ENCODE data around the gene RPL39L.
"Not testable (repeated sequence)": the region's sequence is repeated elsewhere in the genome, so short reads cannot be mapped to it uniquely, and the experiment has no call there.

The RPL39L gene

DNA sequence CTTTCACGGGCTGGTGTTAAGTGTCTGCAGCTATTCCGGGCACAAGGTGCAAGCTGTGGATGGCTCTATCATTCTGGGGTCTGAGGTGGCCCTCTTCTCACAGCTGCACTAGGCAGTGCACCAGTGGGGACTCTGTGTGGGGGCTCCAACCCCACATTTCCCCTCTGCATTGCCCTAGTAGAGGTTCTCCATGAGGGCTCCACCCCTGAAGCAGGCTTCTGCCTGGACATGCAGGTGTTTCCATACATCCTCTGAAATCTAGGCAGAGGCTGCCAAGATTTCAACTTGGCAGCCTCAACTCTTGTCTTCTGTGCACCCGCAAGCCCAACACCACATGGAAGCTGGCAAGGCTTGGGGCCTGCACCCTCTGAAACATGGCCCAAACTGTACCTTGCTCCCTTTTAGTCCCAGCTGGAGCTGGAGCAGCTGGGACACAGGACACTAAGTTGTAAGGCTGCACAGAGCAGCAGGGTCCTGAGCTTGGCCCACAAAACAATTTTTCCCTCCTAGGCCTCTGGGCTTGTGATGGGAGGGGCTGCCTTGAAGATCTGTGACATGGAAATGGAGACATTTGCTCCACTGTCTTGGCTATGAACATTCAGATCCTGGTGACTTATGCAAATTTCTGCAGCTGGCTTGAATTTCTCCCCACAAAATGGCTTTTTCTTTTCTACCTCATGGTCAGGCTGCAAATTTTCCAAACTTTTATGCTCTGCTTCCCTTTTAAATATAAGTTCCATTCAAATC is 6.0 kb upstream of the RPL39L start:
- no peak for DNase-seq (ENCODE audit: low read depth)
- H3K4me3 ChIP-seq (ENCODE audit: low read depth, low read length) = no peak overlapping the region

GRCh38 chr3:187139895-187140253 is 578 bp upstream of the RPL39L start:
- H3K4me3 ChIP-seq (ENCODE audit: low read depth, low read length) = peak overlapping the region; percentile 68
- DNase-seq (ENCODE audit: low read depth) = no peak

DNA sequence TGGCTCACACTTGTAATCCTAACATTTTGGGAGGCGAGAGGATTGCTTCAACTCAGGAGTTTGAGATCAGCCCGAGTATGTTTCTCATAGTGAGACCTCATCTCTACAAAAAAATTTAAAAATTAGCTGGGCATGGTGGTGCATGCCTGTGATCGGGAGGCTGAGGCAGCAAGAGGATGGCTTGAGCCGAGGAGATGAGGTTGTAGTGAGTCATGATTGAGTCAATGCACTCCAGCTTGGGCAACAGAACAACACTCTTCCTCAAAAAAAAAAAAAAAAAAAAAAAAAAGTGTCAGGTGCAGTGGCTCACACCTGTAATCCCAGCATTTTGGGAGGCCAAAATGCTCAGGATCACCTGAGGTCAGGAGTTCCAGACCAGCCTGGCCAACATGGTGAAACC is 2.4 kb downstream of the RPL39L start:
- DNase-seq (ENCODE audit: low read depth) = peak; percentile 8
- no peak overlapping the region for H3K4me3 ChIP-seq (ENCODE audit: low read depth, low read length)

DNA sequence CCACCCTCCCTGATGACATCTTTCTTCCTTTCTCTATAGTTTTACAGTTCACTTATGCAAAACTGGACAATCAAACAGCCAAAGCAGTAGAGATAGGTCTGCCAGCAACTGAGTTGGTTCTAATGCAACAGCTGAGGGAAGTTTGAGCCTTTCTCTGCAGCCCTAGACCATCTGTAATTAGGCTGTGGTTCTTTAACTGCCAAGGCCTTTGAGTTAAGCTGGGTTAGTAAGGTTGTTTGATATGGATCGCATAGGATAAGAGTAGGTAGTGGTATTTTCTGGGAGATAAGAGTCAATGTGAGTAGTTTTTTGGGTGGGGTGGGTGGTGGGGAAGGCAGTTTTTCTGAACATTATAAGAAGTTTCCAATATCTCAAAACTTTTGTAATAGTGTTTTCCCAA is 3.0 kb downstream of the RPL39L start:
- no peak for DNase-seq (ENCODE audit: low read depth)

DNA sequence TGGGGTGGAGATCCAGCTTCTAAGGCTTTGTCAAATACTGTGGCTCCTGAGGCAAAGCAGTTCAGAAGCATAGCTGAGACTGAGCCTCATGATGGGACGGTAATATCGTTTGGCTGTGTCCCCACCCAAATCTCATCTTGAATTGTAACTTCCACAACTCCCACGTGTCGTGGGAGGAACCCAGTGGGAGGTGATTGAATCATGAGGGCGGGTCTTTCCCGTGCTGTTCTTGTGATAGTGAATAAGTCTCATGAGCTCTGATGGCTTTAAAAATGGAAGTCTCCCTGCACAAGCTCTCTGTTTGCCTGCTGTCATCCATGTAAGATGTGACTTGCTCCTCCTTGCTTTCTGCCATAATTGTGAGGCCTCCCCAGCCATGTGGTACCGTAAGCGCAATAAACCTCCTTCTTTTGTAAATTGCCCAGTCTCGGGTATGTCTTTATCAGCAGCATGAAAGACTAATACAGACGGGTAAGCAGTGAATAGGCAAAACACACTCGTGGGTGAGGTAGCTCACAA is 4.1 kb downstream of the RPL39L start:
- not testable (repeated sequence) for H3K4me3 ChIP-seq (ENCODE audit: low read depth, low read length); DNase-seq (ENCODE audit: low read depth)

More for the DNA sequence above, 3.0 kb downstream of the RPL39L start:
- H3K4me3 ChIP-seq (ENCODE audit: low read depth, low read length) = no peak overlapping the region

DNA sequence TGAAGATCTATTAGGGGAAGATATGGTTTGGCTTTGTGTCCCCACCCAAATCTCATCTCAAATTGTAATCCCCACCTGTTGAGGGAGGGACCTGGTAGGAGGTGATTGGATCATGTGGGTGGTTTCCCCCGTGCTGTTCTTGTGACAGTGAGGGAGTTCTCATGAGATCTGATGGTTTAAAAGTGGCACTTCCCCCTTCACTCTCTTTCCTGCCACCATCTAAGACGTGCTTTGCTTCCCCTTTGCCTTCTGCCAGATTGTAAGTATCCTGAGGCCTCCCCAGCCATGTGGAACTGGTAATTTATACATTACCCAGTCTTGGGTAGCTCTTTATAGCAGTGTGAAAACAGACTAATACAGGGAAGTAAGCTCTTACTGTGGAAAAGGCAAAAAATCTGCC is 6.1 kb downstream of the RPL39L start:
- DNase-seq (ENCODE audit: low read depth); H3K4me3 ChIP-seq (ENCODE audit: low read depth, low read length): not testable (repeated sequence)

GRCh38 chr3:187132666-187133065 is 6.6 kb downstream of the RPL39L start:
- H3K4me3 ChIP-seq (ENCODE audit: low read depth, low read length) = no peak overlapping the region
- no peak for DNase-seq (ENCODE audit: low read depth)

- no peak for DNase-seq (ENCODE audit: low read depth)
These were observed 7.3 kb downstream of the RPL39L start for GRCh38 chr3:187131981-187132380.

GRCh38 chr3:187130346-187131066 is 8.8 kb downstream of the RPL39L start:
- H3K4me3 ChIP-seq (ENCODE audit: low read depth, low read length) = no peak overlapping the region
- peak; percentile 14 for DNase-seq (ENCODE audit: low read depth)

More at GRCh38 chr3:187131981-187132380, 7.3 kb downstream of the RPL39L start:
- no peak overlapping the region for H3K4me3 ChIP-seq (ENCODE audit: low read depth, low read length)

- no peak for DNase-seq (ENCODE audit: low read depth)
- no peak overlapping the region for H3K4me3 ChIP-seq (ENCODE audit: low read depth, low read length)
These were observed 13.8 kb downstream of the RPL39L start for GRCh38 chr3:187125319-187126031.

DNA sequence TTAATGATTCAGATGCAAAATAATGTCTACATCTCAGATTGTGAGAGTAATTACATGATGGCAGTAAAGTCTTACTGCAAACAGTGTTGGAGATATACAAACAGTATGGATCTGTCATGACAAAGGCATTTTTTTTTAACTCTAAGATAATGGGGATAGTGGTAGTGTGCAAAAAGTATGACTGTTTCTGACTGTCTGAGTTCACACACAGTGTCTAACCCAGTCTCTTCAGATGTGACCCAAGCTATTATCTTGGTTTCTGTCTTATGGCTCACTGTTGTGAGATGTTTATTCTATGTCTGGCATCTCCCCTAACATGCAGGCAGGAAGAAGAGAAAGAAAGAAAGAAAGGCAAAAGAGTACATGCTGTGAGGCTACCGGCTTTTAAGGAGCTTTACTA is 17.0 kb downstream of the RPL39L start:
- H3K4me3 ChIP-seq (ENCODE audit: low read depth, low read length) = no peak overlapping the region
- DNase-seq (ENCODE audit: low read depth) = no peak

DNA sequence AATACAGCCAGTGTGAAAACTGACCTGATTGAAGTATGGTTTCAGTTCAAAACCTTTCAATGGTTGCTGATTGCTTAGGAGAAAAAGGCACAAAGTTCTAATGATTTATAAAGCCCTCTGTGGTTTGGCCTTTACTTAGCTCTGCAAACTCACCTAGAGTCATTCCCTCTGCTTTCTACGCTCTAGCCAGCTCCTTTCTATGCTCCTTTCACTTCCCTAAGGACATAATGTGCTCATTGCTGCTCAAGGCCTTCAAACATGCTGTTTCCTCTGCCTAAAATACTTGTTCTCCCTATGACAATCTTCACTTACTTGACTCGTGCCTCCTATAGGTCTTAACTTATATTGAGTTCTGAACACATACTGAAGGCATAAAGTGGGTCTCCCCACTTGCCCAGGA is 19.0 kb downstream of the RPL39L start:
- H3K4me3 ChIP-seq (ENCODE audit: low read depth, low read length) = no peak overlapping the region
- no peak for DNase-seq (ENCODE audit: low read depth)

GRCh38 chr3:187114511-187114910 is 24.8 kb downstream of the RPL39L start:
- no peak overlapping the region for H3K4me3 ChIP-seq (ENCODE audit: low read depth, low read length)
- no peak for DNase-seq (ENCODE audit: low read depth)

GRCh38 chr3:187112934-187113793 is 26.1 kb downstream of the RPL39L start:
- no peak overlapping the region for H3K4me3 ChIP-seq (ENCODE audit: low read depth, low read length)
- no peak for DNase-seq (ENCODE audit: low read depth)

- DNase-seq (ENCODE audit: low read depth) = no peak
- no peak overlapping the region for H3K4me3 ChIP-seq (ENCODE audit: low read depth, low read length)
These were observed 29.1 kb downstream of the RPL39L start for GRCh38 chr3:187110156-187110555.

- no peak overlapping the region for H3K4me3 ChIP-seq (ENCODE audit: low read depth, low read length)
- DNase-seq (ENCODE audit: low read depth) = no peak
These were observed 31.3 kb downstream of the RPL39L start for GRCh38 chr3:187107989-187108388.

DNA sequence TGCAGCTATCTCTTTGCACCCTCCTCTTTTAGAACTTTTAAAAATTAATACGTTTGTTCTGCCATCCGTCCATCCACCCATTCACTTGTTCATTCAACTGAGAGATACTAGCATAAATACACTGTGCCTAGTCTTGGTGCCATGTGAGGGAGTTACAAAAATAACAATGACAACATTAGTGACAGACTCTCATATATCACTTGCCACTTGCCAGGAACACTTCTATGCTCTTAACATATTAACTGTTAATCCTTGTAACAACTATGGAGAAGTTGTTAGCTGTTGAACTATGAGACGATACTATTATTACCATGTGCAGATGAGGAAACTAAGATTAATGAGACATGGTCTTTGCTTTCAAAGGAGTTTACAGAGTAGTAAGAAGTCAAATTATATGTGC is 33.6 kb downstream of the RPL39L start:
- no peak overlapping the region for H3K4me3 ChIP-seq (ENCODE audit: low read depth, low read length)
- DNase-seq (ENCODE audit: low read depth) = no peak

GRCh38 chr3:187104933-187105332 is 34.4 kb downstream of the RPL39L start:
- no peak overlapping the region for H3K4me3 ChIP-seq (ENCODE audit: low read depth, low read length)
- DNase-seq (ENCODE audit: low read depth) = peak; percentile 45

- no peak for DNase-seq (ENCODE audit: low read depth)
- no peak overlapping the region for H3K4me3 ChIP-seq (ENCODE audit: low read depth, low read length)
These were observed 35.0 kb downstream of the RPL39L start for GRCh38 chr3:187104342-187104741.
